LNCAP (cell line): ENCODE data around the gene CHORDC1.

ENCODE experiments used
- CTCF ChIP-seq: fragments of 450-650 bp; IDR thresholded peaks from 2 replicates; pipeline ENCODE4 v1.5.1; 2017; ENCODE audit warnings: mild to moderate bottlenecking

Gene CHORDC1

GRCh38 chr11:90222459-90223247 is at the start of gene CHORDC1:
TSS of gene CHORDC1 (minus strand) at chr11:90223049. CDS start at chr11:90222954, 95 bp downstream.
- no peak for TF ChIP-seq CTCF

GRCh38 chr11:90257158-90257525 is 34.3 kb upstream of the CHORDC1 start:
- no peak for TF ChIP-seq CTCF

- TF ChIP-seq CTCF: no peak
Observed at GRCh38 chr11:90256404-90257157, 33.7 kb upstream of the CHORDC1 start.

GRCh38 chr11:90254065-90254464 is 31.2 kb upstream of the CHORDC1 start:
- no peak for TF ChIP-seq CTCF

GRCh38 chr11:90252053-90252452 is 29.2 kb upstream of the CHORDC1 start:
- no peak for TF ChIP-seq CTCF

GRCh38 chr11:90251599-90251998 is 28.8 kb upstream of the CHORDC1 start:
- no peak for TF ChIP-seq CTCF

GRCh38 chr11:90250970-90251369 is 28.1 kb upstream of the CHORDC1 start:
- TF ChIP-seq CTCF: no peak
